Fibroblast of skin of scalp (primary cell): ENCODE data around the gene ZCCHC18. TPM values are rescaled to one million over a fixed set of nuclear protein-coding genes. Genes with fewer than 3 reads are reported as not detected.
"Not testable (repeated sequence)": the region's sequence is repeated elsewhere in the genome, so short reads cannot be mapped to it uniquely, and the experiment has no call there.

Experiments used
- DNase-seq: peaks from one replicate; pipeline ENCODE4 v3.0.0-alpha.2; 2013
- polyA plus RNA-seq, 2 experiments: library from polyadenylated mRNA; unstranded; fragments of 120-200 nt; gene quantifications; one replicate each; pipeline ENCODE4 v1.2.1, GENCODE V29; 2013; ENCODE audit not compliant: insufficient read length in 2 of 2

Gene ZCCHC18
- 1.0 TPM for polyA plus RNA-seq (2013, experiment 1 of 2; ENCODE audit: insufficient read length)
- polyA plus RNA-seq (2013, experiment 2 of 2; ENCODE audit: insufficient read length), result 1.00 TPM

GRCh38 chrX:104112326-104112951 lies at the start of gene ZCCHC18:
Gene ZCCHC18 (plus strand): TSS chrX:104112523. CDS start chrX:104114112, 1,589 bp downstream.
- peak; percentile 51 for DNase-seq

- DNase-seq, result not testable (repeated sequence)
Measured at GRCh38 chrX:104062636-104063035, 49.7 kb upstream of the ZCCHC18 start.

GRCh38 chrX:104075778-104076445 lies 36.4 kb upstream of the ZCCHC18 start, which contains the start of gene TMSB15C:
Gene TMSB15C (minus strand): TSS chrX:104076236.
- DNase-seq, result not testable (repeated sequence)

- not testable (repeated sequence) for DNase-seq
Measured at GRCh38 chrX:104077854-104078253, 34.5 kb upstream of the ZCCHC18 start.

GRCh38 chrX:104084063-104084462 lies 28.3 kb upstream of the ZCCHC18 start:
- no peak for DNase-seq

- DNase-seq, result no peak
Measured at GRCh38 chrX:104084534-104085277, 27.6 kb upstream of the ZCCHC18 start.

- no peak for DNase-seq
Measured at GRCh38 chrX:104085477-104085876, 26.8 kb upstream of the ZCCHC18 start.

- no peak for DNase-seq
Measured at GRCh38 chrX:104085919-104086318, 26.4 kb upstream of the ZCCHC18 start.

- peak; percentile 63 for DNase-seq
Measured at GRCh38 chrX:104098151-104098808, 14.0 kb upstream of the ZCCHC18 start.

- no peak for DNase-seq
Measured at GRCh38 chrX:104098919-104099318, 13.4 kb upstream of the ZCCHC18 start.

- DNase-seq, result no peak
Measured at GRCh38 chrX:104104676-104105075, 7.6 kb upstream of the ZCCHC18 start.

- no peak for DNase-seq
Measured at GRCh38 chrX:104105330-104106262, 6.7 kb upstream of the ZCCHC18 start.

- no peak for DNase-seq
Measured at GRCh38 chrX:104108955-104109354, 3.4 kb upstream of the ZCCHC18 start.

- not testable (repeated sequence) for DNase-seq
Measured at GRCh38 chrX:104110491-104111240, 1.7 kb upstream of the ZCCHC18 start.

- peak; percentile 61 for DNase-seq
Measured at GRCh38 chrX:104113222-104113965, 1.1 kb downstream of the ZCCHC18 start.

GRCh38 chrX:104117759-104118158 lies 5.4 kb downstream of the ZCCHC18 start:
- no peak for DNase-seq

GRCh38 chrX:104118765-104119164 lies 6.4 kb downstream of the ZCCHC18 start:
- DNase-seq, result no peak

GRCh38 chrX:104122829-104123228 lies 10.5 kb downstream of the ZCCHC18 start:
- DNase-seq, result no peak

GRCh38 chrX:104126856-104127255 lies 14.5 kb downstream of the ZCCHC18 start:
- no peak for DNase-seq

- no peak for DNase-seq
Measured at GRCh38 chrX:104130808-104131207, 18.5 kb downstream of the ZCCHC18 start.
